ENCODE data around the gene TNFAIP3. TPM values are rescaled to one million over a fixed set of nuclear protein-coding genes. Genes with fewer than 3 reads are reported as not detected.

The TNFAIP3 gene
- total RNA-seq, 2 donors from 2014 or later, result 9.6 to 12.5 TPM

DNA sequence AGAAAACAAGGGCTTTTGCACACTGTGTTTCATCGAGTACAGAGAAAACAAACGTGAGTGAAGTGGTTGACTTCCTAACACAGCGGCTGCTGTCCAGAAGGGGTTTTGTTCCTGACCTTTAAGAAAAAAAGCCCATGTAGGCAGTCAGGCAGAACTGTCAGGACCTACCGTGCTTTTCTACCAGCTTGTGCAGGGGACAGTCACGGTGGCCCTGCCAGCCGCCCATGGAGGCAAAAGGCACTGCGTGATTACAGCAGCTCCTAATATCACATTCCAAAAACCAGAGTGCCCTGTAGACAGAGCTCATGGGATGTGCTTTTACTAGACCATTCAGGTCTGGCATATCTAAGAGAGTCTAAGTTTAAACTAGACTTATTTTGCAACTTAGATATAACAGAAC, 12.2 kb downstream of the TNFAIP3 start:
- no peaks in the 10 kb centered on the region for H3K9me3 ChIP-seq
- no peak for DNase-seq
- H3K27ac ChIP-seq, result no peak overlapping the region
- intact Hi-C loops (cut with DNase I), result no loop called here
- TF ChIP-seq, protein P1, sequence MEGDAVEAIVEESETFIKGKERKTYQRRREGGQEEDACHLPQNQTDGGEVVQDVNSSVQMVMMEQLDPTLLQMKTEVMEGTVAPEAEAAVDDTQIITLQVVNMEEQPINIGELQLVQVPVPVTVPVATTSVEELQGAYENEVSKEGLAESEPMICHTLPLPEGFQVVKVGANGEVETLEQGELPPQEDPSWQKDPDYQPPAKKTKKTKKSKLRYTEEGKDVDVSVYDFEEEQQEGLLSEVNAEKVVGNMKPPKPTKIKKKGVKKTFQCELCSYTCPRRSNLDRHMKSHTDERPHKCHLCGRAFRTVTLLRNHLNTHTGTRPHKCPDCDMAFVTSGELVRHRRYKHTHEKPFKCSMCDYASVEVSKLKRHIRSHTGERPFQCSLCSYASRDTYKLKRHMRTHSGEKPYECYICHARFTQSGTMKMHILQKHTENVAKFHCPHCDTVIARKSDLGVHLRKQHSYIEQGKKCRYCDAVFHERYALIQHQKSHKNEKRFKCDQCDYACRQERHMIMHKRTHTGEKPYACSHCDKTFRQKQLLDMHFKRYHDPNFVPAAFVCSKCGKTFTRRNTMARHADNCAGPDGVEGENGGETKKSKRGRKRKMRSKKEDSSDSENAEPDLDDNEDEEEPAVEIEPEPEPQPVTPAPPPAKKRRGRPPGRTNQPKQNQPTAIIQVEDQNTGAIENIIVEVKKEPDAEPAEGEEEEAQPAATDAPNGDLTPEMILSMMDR (IDR thresholded peaks at IDR 0.05), result no peak
- TF ChIP-seq POLR2A (IDR thresholded peaks at IDR 0.05), result no peak
- H3K4me3 ChIP-seq, result no peak overlapping the region
- ATAC-seq, result no peak
- H3K36me3 ChIP-seq (replicated peaks in 1 of 2; ENCODE audit: insufficient read depth in 1 of 2, low read depth in 2 of 2), result peaks cover 47 to 50% of the 10 kb centered on the region in 2 donors
- H3K27me3 ChIP-seq, result no peaks in the 10 kb centered on the region
- peaks cover 2% of the 10 kb centered on the region for H3K4me1 ChIP-seq
- 89 to 91% methylated on average over 7 of the region's 7 CpGs for WGBS, 2 donors

DNA sequence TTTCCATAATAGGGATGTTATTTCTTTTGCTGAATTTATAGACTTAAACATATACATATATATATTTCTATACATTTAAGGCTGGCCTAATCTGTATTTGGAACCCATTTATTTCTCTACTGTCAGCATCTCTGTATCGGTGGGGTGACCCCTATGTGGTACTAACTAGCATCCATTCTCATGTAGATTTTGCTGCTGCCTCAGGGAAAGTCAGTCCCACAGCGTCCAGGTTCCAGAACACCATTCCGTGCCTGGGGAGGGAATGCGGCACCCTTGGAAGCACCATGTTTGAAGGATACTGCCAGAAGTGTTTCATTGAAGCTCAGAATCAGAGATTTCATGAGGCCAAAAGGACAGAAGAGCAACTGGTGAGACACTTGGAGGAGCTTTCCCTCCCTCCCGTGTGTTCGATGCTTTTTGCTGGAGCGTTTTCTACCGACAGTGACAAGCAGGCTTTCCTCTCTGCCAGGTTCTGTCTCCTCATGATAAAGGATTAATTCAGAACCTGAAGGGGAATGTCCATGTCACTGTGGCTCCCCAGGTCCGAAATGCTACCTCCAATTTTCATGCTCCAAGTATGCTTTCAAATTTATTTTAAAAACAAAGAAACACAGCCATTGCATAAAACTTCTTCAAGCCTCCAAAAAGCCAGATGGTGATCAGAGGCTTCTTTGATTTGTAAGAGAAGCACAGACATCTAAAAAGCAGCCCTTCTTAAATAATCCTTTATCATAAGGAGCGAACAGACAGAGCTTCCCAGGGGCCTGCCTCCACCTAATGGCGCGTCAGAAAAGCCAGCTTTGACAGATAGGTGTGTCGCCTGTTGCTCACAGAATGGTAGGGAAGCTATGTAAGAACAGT, 13.1 kb downstream of the TNFAIP3 start:
- peaks cover 47 to 48% of the 10 kb centered on the region in 2 donors for H3K36me3 ChIP-seq (replicated peaks in 1 of 2; ENCODE audit: insufficient read depth in 1 of 2, low read depth in 2 of 2)
- no peak overlapping the region for H3K27ac ChIP-seq
- DNase-seq, result no peak
- intact Hi-C loops (cut with DNase I), result no loop called here
- H3K4me3 ChIP-seq, result no peak overlapping the region
- TF ChIP-seq POLR2A (IDR thresholded peaks at IDR 0.05), result no peak
- TF ChIP-seq, protein P1 (IDR thresholded peaks at IDR 0.05), result no peak
- H3K4me1 ChIP-seq, result no peaks in the 10 kb centered on the region
- no peaks in the 10 kb centered on the region for H3K9me3 ChIP-seq
- WGBS, 2 donors, result 88 to 90% methylated on average over 13 of the region's 13 CpGs
- H3K27me3 ChIP-seq, result no peaks in the 10 kb centered on the region
- ATAC-seq, result no peak

DNA sequence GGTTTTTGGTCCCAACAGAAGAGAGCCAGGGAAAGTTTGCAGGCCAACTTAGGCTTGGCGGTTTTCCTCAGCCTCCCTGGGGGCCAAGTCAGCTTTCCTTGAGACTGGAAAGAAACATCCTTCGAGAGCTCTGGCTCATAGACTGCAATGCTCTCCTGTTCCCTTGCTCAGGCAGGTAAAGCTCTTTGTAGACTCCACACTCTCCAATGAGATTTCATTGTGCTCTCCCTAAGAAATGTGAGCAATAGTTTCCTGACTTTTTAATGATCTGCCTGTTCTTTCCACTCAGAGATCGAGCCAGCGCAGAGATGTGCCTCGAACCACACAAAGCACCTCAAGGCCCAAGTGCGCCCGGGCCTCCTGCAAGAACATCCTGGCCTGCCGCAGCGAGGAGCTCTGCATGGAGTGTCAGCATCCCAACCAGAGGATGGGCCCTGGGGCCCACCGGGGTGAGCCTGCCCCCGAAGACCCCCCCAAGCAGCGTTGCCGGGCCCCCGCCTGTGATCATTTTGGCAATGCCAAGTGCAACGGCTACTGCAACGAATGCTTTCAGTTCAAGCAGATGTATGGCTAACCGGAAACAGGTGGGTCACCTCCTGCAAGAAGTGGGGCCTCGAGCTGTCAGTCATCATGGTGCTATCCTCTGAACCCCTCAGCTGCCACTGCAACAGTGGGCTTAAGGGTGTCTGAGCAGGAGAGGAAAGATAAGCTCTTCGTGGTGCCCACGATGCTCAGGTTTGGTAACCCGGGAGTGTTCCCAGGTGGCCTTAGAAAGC, 13.9 kb downstream of the TNFAIP3 start:
- peaks cover 43 to 47% of the 10 kb centered on the region in 2 donors for H3K36me3 ChIP-seq (replicated peaks in 1 of 2; ENCODE audit: insufficient read depth in 1 of 2, low read depth in 2 of 2)
- H3K27ac ChIP-seq, result no peak overlapping the region
- DNase-seq (no peak), ATAC-seq (no peak)
- no peak for TF ChIP-seq POLR2A (IDR thresholded peaks at IDR 0.05)
- TF ChIP-seq, protein P1 (IDR thresholded peaks at IDR 0.05), result no peak
- no peak overlapping the region for H3K4me3 ChIP-seq
- intact Hi-C loops (cut with DNase I), result no loop called here
- no peaks in the 10 kb centered on the region for H3K4me1 ChIP-seq
- no peaks in the 10 kb centered on the region for H3K27me3 ChIP-seq
- 80 to 83% methylated on average over 17 to 20 of the region's 21 CpGs for WGBS, 2 donors
- H3K9me3 ChIP-seq, result no peaks in the 10 kb centered on the region

DNA sequence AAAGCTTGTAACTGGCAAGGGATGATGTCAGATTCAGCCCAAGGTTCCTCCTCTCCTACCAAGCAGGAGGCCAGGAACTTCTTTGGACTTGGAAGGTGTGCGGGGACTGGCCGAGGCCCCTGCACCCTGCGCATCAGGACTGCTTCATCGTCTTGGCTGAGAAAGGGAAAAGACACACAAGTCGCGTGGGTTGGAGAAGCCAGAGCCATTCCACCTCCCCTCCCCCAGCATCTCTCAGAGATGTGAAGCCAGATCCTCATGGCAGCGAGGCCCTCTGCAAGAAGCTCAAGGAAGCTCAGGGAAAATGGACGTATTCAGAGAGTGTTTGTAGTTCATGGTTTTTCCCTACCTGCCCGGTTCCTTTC, 14.4 kb downstream of the TNFAIP3 start:
- no peak overlapping the region for H3K4me3 ChIP-seq
- no peaks in the 10 kb centered on the region for H3K4me1 ChIP-seq
- no peak for DNase-seq
- no peak overlapping the region for H3K27ac ChIP-seq
- no peaks in the 10 kb centered on the region for H3K9me3 ChIP-seq
- TF ChIP-seq, protein P1 (IDR thresholded peaks at IDR 0.05), result no peak
- no peak for TF ChIP-seq POLR2A (IDR thresholded peaks at IDR 0.05)
- WGBS, 2 donors, result 85 to 90% methylated on average over 6 to 9 of the region's 9 CpGs
- no peaks in the 10 kb centered on the region for H3K27me3 ChIP-seq
- intact Hi-C loops (cut with DNase I), result no loop called here
- no peak for ATAC-seq
- peaks cover 39 to 44% of the 10 kb centered on the region in 2 donors for H3K36me3 ChIP-seq (replicated peaks in 1 of 2; ENCODE audit: insufficient read depth in 1 of 2, low read depth in 2 of 2)
